ENCODE data around the gene PRG2. TPM values are rescaled to one million over a fixed set of nuclear protein-coding genes. Genes with fewer than 3 reads are reported as not detected.

The PRG2 gene
- total RNA-seq, 1 donor from 2014 or later: not detected

DNA sequence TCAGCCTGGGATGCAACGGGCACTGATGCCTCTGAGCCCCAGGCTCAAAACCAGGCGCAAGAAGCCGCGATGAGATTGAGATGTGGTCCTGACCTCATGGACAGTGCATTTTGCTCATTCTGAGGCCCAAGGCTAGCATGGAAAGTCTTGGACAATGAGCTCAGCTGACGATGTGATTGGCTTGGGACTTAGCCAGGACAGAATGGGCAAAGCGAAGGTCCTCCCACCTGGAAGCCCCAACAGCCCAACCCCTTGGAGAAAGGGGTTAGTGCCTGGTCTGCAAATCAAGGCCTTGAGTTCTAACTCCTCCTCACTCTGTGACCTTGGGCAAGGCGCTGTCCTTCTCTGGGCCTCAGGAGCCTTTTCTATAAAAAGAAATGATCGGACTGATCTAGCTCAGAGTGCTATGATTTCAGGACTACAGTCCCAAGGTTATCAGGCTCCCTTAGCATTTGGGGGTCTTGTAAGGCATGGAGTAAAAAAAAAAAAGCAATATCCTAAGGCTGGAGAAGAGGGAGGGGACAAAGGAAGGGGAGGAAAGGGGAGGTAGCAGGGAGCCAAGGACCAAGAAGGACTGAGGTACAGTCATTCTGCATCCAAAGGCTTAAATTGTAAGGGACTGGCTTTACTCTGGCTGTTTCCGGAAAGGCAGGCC, 33.8 kb upstream of the PRG2 start:
- Histone ChIP-seq H3K27ac (peak overlapping the region; percentile 94), H3K27me3 (no peaks in the 10 kb centered on the region), H3K4me3 (peak overlapping the region; percentile 56), H3K9me3 (no peaks in the 10 kb centered on the region), H3K36me3 (peaks cover 43% of the 10 kb centered on the region), H3K4me1 (peaks cover 43% of the 10 kb centered on the region)
- DNase-seq (no peak), ATAC-seq (no peak)
- intact Hi-C loops (cut with DNase I): no loop called here
- TF ChIP-seq, protein P1, sequence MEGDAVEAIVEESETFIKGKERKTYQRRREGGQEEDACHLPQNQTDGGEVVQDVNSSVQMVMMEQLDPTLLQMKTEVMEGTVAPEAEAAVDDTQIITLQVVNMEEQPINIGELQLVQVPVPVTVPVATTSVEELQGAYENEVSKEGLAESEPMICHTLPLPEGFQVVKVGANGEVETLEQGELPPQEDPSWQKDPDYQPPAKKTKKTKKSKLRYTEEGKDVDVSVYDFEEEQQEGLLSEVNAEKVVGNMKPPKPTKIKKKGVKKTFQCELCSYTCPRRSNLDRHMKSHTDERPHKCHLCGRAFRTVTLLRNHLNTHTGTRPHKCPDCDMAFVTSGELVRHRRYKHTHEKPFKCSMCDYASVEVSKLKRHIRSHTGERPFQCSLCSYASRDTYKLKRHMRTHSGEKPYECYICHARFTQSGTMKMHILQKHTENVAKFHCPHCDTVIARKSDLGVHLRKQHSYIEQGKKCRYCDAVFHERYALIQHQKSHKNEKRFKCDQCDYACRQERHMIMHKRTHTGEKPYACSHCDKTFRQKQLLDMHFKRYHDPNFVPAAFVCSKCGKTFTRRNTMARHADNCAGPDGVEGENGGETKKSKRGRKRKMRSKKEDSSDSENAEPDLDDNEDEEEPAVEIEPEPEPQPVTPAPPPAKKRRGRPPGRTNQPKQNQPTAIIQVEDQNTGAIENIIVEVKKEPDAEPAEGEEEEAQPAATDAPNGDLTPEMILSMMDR (IDR thresholded peaks at IDR 0.05): no peak

DNA sequence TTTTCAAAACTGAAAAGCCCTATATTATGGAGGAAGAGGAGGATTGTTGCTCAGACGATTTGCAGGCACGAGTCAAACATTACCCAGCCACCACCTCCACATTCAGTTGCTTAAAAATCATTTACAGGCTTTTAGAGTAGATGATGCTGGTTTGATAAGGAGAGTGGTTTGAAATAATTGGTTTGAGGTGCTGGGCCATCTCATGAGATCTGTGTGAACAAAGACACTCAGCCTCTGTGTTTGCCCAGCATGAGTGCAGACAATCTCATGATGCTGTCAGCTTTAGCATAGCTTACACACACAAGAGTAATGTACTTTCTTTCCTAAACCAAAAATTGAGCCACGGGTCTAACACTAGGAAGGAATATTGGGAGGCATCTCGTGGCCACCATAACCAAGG, 32.2 kb upstream of the PRG2 start:
- Histone ChIP-seq H3K9me3 (no peaks in the 10 kb centered on the region), H3K4me3 (no peak overlapping the region), H3K4me1 (peaks cover 30% of the 10 kb centered on the region), H3K36me3 (peaks cover 57% of the 10 kb centered on the region), H3K27ac (no peak overlapping the region), H3K27me3 (no peaks in the 10 kb centered on the region)
- TF ChIP-seq, protein P1 (IDR thresholded peaks at IDR 0.05): no peak
- no peak for DNase-seq
- no peak for ATAC-seq
- intact Hi-C loops (cut with DNase I): no loop called here

DNA sequence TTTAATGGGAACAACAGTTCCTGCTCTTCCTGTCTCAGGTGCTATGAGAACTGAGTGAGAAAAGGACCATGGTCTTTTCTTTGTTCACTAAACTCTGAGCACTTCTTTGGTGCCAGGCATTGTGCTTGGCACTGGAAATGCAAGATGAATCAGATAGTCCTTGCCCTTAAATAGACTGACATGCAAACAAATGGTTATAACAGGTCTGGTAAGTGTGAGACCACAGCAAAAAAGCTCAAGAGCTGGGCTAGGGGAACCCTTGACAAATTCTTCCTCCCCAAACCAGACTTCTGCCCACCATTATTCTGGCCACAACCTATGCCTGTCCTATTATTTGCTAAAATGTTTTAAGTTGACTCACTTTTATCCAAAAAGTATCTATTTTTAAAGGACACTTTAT, 31.4 kb upstream of the PRG2 start:
- intact Hi-C loops (cut with DNase I): no loop called here
- Histone ChIP-seq H3K27me3 (no peaks in the 10 kb centered on the region), H3K4me3 (no peak overlapping the region), H3K9me3 (no peaks in the 10 kb centered on the region), H3K27ac (no peak overlapping the region), H3K36me3 (peaks cover 66% of the 10 kb centered on the region), H3K4me1 (peaks cover 39% of the 10 kb centered on the region)
- DNase-seq (no peak), ATAC-seq (no peak)
- TF ChIP-seq, protein P1 (IDR thresholded peaks at IDR 0.05): no peak

DNA sequence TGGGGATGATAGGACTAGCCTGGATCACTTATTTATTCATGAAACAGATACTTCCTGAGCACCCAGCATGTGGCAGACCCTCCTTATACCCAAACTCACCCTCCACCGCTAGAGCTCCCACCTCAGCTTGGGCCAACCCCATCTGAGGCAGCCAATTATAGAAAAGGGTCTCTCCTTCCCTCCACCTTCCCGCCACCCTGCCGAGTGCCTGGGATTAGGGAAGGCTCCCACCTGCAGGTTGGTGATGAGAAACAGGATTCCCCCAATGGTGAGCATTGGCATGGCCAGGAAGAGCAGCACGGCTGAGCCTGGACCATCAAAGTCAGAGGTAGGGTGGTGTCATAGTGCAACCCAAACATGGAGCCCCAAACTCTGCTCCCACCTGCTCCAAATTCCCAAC, 30.6 kb upstream of the PRG2 start:
- Histone ChIP-seq H3K4me1 (peaks cover 35% of the 10 kb centered on the region), H3K27ac (no peak overlapping the region), H3K36me3 (peaks cover 73% of the 10 kb centered on the region), H3K4me3 (no peak overlapping the region), H3K9me3 (no peaks in the 10 kb centered on the region), H3K27me3 (no peaks in the 10 kb centered on the region)
- intact Hi-C loops (cut with DNase I): no loop called here
- TF ChIP-seq, protein P1 (IDR thresholded peaks at IDR 0.05): no peak
- ATAC-seq: no peak
- DNase-seq: no peak

DNA sequence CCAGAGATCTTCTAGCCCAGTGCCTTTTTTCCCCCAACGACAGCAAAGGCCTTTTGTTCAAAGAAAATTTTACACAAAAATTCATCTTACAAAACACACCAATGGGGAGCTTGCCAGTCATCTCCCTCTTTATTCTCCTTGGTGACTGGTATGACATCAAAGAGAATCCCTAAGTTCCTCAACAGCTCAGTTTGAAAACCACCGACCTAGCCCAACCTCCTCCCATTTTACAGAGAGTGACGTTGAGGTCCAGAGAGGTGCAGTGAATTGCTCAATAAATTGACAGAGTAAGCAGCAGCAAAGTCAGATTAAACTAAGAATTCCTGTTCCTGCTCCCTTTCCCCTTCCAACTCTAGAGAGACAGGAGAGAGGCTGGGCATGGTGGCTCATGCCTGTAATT, 28.7 kb upstream of the PRG2 start:
- intact Hi-C loops (cut with DNase I): no loop called here
- ATAC-seq (no peak), DNase-seq (no peak)
- Histone ChIP-seq H3K4me3 (no peak overlapping the region), H3K27me3 (no peaks in the 10 kb centered on the region), H3K36me3 (peaks cover 90% of the 10 kb centered on the region), H3K4me1 (peaks cover 16% of the 10 kb centered on the region), H3K27ac (no peak overlapping the region), H3K9me3 (no peaks in the 10 kb centered on the region)
- TF ChIP-seq, protein P1 (IDR thresholded peaks at IDR 0.05): no peak

DNA sequence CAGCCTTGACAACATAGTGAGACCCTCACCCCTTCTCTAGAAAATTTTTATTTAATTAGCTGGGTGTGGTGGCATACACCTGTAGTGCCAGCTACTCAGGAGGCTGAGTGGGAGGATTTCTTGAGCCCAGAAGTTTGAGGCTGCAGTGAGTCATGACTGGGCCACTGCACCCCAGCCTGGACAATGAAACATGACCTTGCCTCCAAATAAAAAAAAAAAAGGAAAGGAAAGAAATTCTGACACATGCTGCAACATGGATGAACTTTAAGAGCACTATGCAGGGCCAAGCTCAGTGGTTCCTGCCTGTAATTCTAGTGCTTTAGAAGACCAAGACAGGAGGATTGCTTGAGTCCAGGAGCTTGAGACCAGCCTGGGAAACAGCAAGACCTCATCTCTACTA, 27.7 kb upstream of the PRG2 start:
- peaks cover 95% of the 10 kb centered on the region for H3K36me3 ChIP-seq
- no peak for ATAC-seq
- H3K4me1 ChIP-seq: peaks cover 10% of the 10 kb centered on the region
- H3K9me3 ChIP-seq: no peaks in the 10 kb centered on the region
- no peak overlapping the region for H3K4me3 ChIP-seq
- no peak for DNase-seq
- no peaks in the 10 kb centered on the region for H3K27me3 ChIP-seq
- intact Hi-C loops (cut with DNase I): no loop called here
- TF ChIP-seq, protein P1 (IDR thresholded peaks at IDR 0.05): no peak
- no peak overlapping the region for H3K27ac ChIP-seq
